ENCODE data around the gene PARK7.
"Not testable (repeated sequence)": the region's sequence is repeated elsewhere in the genome, so short reads cannot be mapped to it uniquely, and the experiment has no call there.

PARK7 gene

GRCh38 chr1:7943251-7943650 lies 18.3 kb upstream of the PARK7 start:
- TF ChIP-seq CTCF (IDR thresholded peaks at IDR 0.05; ENCODE audit: insufficient read depth, low read depth, low read length, missing control alignments), result no peak
- DNase-seq (ENCODE audit: low read depth), result no peak
- H3K4me3 ChIP-seq (ENCODE audit: low read depth, low read length), result no peak overlapping the region

GRCh38 chr1:7948960-7949359 lies 12.6 kb upstream of the PARK7 start:
- peak; percentile 26 for DNase-seq (ENCODE audit: low read depth)
- no peak for TF ChIP-seq CTCF (IDR thresholded peaks at IDR 0.05; ENCODE audit: insufficient read depth, low read depth, low read length, missing control alignments)
- no peak overlapping the region for H3K4me3 ChIP-seq (ENCODE audit: low read depth, low read length)

GRCh38 chr1:7952791-7953190 lies 8.7 kb upstream of the PARK7 start:
- not testable (repeated sequence) for DNase-seq (ENCODE audit: low read depth); H3K4me3 ChIP-seq (ENCODE audit: low read depth, low read length)

- no peak for TF ChIP-seq CTCF (IDR thresholded peaks at IDR 0.05; ENCODE audit: insufficient read depth, low read depth, low read length, missing control alignments)
- peak overlapping the region; percentile 99 for H3K4me3 ChIP-seq (ENCODE audit: low read depth, low read length)
- peak; percentile 98 for DNase-seq (ENCODE audit: low read depth)
These were observed 7.5 kb upstream of the PARK7 start for GRCh38 chr1:7953850-7954609.

- TF ChIP-seq CTCF (IDR thresholded peaks at IDR 0.05; ENCODE audit: insufficient read depth, low read depth, low read length, missing control alignments), result no peak
- peak; percentile 18 for DNase-seq (ENCODE audit: low read depth)
- peak overlapping the region; percentile 99 for H3K4me3 ChIP-seq (ENCODE audit: low read depth, low read length)
These were observed 6.8 kb upstream of the PARK7 start for GRCh38 chr1:7954683-7955082.

GRCh38 chr1:7956218-7957032 lies 5.1 kb upstream of the PARK7 start:
- TF ChIP-seq CTCF (IDR thresholded peaks at IDR 0.05; ENCODE audit: insufficient read depth, low read depth, low read length, missing control alignments), result no peak
- no peak for DNase-seq (ENCODE audit: low read depth)
- H3K4me3 ChIP-seq (ENCODE audit: low read depth, low read length), result no peak overlapping the region

- peak overlapping the region; percentile 98 for H3K4me3 ChIP-seq (ENCODE audit: low read depth, low read length)
These were observed 1.3 kb upstream of the PARK7 start for GRCh38 chr1:7960165-7960564.

More at GRCh38 chr1:7960165-7960564, 1.3 kb upstream of the PARK7 start:
- TF ChIP-seq CTCF (IDR thresholded peaks at IDR 0.05; ENCODE audit: insufficient read depth, low read depth, low read length, missing control alignments), result no peak
- no peak for DNase-seq (ENCODE audit: low read depth)
